ENCODE measurements around the gene AVPI1.

GRCh38 chr10:97644936-97645335, 42.1 kb downstream of the AVPI1 start:
- no peak for TF ChIP-seq POLR2AphosphoS5 (IDR thresholded peaks at IDR 0.05; ENCODE audit: insufficient read depth, low read depth, low read length)
- no peak for TF ChIP-seq CTCF (IDR thresholded peaks at IDR 0.05; ENCODE audit: extremely low read depth in 1 of 2, insufficient read depth in 1 of 2, low read depth in 1 of 2, low read length in 2 of 2)
- no peak for TF ChIP-seq POLR2A (IDR thresholded peaks at IDR 0.05; ENCODE audit: low read depth, low read length)
- no peak for TF ChIP-seq EZH2 (IDR thresholded peaks at IDR 0.05; ENCODE audit: borderline replicate concordance, low read depth, low read length, severe bottlenecking)
- no peak for TF ChIP-seq GATA2 (IDR thresholded peaks at IDR 0.05; ENCODE audit: insufficient read depth, insufficient read length, low read depth, low read length)

Data from endothelial cell of umbilical vein (primary cell).